ENCODE results near the gene TNFRSF11A.

The TNFRSF11A gene

DNA sequence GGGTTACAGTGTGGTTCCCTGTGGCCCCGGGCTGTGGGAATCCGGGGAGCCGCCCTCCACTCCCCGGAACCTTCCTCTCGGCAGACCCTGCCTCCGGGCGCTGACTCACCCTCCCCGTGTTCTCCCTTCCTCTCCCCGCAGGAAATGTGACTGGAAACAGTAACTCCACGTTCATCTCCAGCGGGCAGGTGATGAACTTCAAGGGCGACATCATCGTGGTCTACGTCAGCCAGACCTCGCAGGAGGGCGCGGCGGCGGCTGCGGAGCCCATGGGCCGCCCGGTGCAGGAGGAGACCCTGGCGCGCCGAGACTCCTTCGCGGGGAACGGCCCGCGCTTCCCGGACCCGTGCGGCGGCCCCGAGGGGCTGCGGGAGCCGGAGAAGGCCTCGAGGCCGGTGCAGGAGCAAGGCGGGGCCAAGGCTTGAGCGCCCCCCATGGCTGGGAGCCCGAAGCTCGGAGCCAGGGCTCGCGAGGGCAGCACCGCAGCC lies 59.5 kb downstream of the TNFRSF11A start:
- no peak for DNase-seq

DNA sequence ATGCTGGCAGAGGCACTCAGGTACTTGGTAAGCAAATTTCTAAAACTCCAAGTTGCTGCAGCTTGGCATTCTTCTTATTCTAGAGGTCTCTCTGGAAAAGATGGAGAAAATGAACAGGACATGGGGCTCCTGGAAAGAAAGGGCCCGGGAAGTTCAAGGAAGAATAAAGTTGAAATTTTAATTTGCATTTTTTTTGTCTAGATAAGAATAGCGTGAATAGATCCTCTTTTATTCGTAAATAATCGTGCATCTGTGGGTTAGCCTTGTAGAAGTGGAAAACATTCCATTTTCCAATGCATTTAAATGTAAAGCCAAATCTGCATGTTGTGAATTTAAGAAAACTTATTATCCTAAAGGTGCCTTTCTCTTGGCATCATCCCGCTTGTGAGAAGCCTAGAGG lies 61.0 kb downstream of the TNFRSF11A start:
- DNase-seq = no peak

DNA sequence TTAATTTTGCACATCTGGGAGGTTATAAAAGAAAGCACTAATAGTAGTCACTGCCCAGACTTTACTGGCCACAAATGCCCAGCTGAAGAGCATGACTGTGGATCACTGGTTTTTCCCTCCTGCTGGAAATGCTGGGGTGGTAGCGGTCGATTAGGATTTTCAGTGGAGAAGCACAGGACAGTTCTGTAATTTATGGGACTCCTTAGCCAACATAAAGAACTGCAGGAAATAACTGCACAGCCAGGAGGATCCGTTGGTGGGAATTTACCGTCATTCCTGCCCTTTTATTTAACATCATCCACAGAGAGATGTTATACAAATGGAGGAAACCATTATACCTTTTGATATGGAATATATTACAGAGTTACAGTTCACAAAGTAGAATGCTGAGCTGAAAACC lies 61.5 kb downstream of the TNFRSF11A start:
- no peak for DNase-seq

DNA sequence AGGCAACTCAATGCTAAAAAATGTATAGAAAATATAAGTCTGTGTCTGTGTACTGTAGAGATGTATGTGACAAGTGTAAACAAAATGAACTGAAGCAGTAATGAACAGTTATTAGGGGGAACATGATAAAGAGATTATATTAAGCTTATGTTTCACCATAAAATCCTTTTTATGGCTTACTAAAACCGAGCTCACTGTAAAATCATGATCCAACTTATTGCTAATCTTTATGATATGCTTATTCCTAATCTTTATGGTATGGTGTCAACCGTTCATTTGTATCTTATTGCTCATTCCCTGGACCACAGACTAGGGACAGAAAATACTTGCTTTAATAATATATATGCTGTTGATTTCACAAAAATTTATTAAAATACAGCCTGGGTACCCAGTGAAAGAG lies 62.1 kb downstream of the TNFRSF11A start:
- no peak for DNase-seq

DNA sequence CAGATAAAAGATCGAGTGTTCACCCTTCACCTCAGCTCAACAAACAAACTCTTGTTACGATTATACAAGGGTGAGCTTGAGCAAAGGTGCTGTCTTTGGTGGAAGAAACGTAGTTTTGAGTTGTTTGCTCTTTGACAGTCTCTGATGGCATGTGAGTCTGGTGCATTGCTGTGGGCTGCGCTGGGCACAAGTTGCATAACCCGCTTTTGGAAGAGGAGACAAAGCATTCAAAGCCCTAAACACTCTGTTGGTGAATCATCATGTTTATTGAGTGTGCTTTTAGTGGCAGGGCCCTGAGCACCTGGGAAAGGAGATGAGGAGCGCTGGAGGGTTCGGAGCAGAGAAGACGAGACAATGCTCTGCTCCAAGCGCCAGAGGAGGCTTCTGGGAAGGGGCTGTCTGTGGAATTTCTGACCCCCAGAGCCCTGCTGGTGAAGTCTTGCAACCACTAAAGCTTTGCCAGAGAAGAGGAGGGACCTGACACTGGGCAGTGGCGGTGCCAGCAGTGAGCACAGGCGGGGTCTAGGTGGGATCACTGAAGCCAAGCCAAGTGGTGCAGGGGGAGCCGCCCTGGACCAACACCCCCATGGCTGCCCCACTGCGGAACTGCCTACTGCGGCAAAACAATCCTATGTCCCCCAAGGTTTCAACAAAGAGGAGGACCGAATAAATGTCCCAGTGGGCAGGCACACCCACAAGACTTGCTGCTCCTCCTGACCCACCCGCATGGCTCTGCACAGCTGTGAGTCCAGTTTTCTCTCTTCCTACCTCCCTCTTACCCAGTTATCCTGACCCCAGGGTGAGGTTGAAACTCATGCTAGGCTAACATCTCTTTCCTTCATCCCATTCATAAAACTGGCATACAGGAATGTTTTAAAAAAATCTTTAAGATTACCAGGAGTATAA lies 64.0 kb downstream of the TNFRSF11A start:
- DNase-seq = no peak

DNA sequence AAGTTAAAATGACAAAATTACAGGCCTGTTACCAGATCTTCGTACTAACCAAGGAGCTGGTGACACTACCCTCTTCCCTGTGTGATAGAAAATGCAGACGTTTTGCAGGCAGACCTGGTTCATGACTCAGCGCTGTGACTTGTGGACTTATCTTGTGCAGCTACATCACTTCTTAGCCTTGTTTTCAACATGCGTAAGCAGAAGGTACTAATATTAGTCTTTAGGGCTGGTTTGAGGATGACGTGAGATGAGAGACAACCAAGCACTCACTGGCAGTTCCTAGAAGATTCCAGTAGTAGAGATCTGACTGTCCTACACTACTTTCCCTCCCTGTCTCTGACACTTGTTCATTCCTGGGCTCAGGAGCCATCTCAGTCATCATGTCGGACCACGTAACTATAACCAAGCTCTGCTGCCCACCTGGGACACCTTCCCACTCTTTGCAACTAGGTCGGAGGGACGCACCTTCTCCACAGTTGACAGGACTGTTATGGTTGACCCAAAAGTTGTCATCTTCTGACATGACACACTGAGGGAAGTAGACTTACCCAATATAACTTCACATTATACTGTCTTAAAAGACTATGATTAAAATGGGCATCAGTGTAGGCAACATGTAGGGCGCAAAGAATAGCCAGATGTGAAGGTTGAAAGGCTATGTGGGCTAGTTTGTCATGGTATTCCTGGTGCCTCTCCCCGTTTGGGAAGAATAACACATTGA lies 64.8 kb downstream of the TNFRSF11A start:
- DNase-seq = no peak

DNA sequence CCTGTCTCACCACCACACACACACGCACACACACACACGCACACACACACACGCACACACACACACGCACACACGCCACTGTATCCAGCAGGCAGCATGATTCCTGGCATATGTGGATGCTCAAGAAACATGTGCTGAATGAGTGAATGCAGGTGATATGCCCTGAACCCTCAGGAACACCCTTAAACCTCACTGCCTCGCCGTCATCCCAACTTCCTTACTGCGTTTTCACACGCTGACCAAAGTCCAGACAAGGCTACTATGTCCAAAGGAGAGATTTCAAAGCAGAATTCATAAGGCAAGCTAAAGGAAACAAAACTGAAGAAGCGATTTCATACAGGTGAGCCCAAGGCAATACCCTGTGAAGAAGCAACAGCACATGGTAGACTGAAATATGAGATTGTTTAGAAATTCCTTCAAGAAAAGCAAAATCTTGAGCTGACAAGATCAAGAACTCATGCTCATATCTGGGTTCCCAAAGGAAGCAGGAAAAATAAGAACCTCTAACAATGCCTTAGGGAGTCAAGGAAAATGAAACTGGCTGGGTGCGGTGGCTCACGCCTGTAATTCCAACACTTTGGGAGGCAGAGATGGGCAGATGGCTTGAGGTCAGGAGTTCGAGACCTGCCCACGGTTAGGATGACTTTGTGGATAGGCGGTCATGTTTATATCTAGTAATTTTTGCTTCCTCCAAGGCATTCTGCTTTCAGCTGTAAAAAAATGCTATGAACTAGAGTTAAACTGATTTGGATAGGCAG lies 69.1 kb downstream of the TNFRSF11A start:
- no peak for DNase-seq

DNA sequence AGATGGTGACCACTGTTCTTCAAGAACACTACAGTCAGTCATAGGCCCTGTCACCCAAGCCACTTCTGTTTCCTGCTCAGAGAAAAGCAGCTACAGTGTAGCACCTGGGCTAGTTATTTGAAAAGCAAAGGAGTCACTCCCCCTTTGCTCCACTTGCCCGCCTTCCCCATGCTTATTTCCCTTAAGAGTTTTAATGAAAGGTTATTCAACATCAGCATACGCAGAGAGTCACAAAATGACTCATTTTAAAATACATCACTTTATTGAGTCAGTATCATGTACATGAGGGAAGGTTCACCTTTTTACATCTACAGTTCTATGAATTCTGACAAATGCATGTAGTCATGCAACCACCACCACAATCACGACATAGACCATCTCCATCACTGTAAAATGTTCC lies 71.3 kb downstream of the TNFRSF11A start:
- no peak for DNase-seq

DNA sequence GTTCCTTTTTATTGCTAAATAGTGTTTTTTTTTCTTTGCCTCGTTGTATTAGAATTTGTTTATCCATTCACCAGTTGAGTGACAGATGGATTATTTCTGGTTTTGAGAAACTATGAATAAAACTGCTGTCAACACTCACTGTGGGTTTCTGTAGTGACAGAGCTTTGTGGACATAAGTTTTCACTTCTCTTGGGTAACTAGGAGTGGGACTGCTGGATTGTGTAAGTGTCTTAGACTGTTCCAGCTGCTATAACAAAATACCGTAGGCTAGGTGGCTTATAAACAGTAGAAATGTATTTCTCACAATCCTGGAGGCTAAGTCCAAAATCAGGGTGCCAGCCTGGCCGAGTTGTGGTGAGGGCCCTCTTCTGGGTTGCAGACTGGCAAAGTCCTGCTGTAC lies 71.9 kb downstream of the TNFRSF11A start:
- DNase-seq = no peak

DNA sequence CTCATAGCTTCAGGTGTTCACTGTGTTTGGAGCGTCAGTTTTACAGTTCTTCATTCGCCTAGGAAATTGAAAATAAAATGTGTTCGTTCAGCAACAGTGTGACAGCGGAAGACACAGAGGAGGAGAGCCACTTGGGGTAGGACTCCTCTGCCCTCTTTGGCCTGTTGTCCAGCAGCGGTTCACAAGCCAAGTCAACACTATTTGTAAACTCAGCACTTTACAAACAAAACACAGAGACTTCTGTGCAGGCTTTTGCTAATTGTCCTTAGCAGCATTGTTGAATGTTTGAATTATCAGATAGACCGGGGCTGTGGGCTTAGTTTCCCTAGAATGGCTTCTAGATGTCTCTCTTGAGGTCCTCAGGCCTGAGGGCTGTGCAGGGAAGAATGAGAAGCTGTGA lies 73.2 kb downstream of the TNFRSF11A start:
- DNase-seq = no peak

DNA sequence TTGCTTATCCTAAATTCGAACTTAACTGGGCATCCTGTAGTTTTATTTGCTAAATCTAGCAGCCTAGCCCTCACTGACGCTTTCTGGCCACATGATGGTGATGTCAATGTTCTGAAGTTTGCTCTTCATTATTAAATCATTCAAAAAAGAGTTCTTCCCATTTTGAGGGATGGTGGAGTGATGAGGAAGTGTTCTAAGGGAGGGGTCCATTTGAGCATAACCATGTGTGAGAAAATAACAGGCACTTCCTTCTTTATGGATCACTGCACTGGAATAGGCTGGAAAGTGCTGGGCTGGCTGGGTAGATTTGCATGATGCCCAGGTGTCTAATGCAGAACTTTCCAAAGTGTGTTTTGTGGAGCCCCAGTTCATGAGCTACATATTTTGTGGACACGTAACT lies 74.2 kb downstream of the TNFRSF11A start:
- no peak for DNase-seq

DNA sequence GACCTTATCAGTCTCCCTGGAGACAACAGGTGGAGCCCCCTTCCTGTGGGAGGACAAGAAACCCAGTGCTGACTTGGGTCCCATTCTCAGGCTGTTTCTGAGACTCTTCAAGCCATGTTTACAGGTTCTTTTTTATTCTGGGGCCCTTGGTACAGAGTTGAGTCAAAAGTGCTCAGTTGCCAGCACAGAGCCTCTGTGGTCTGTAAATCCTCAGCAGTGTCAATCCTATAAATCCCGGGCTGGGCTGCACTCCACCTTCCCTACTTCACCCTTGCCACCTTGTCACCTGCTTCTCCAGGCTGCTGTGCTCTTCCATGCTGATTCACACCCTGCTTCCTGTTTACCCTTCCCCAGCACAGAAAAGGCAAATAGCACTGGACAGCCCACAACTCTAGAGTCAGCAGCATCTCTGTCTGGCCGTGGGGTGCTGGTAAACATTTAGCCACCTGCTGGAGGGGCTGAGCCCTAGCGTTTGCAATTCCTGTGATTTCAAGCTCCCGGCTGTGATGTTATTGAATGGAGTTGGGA lies 74.7 kb downstream of the TNFRSF11A start:
- peak; percentile 7 for DNase-seq

DNA sequence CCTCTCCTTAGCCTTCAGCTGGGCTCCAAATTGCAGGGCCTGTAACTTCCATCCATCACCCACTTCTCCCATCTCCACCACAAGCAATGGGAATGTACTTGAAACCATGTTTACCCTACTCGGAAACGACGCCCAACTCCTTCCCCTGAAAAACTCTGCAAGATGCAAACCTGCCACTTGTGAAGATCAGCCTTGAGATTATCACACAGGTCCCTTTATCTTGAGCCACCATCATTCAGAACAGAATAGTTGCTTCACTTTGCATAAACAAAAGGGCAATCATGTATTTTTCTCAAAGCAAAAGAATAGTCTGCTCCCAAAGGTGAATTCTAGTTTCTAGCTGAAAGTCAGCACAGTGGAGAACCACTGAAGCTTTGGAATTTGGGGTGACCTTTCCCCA lies 75.8 kb downstream of the TNFRSF11A start:
- no peak for DNase-seq

DNA sequence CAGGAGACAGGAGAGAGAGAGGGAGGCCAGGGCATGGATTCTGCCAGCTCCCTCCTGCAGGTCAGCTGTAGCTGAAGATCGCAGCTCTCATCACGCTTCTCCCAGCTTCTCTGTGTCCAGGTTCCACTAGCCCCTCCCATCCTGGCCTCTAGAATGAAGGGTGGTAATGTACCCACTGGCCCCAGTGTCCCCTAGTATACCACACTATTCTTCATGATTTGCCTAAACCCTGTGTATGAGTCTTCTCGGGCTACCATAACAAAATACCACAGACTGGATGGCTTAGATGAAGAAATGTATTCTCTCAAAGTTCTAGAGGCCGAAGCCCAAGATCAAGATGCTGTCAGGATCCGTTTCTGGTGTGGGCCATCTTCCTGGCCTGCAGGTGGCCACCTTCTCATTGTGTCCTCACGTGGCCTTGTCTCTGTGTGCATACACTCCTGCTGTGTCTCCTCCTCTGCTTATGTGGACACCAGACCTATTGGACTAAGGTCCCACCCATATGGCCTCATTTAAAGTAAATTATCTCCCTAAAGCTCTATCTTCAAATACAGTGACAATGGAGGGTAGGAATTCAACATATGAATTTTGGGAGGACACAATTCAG lies 77.3 kb downstream of the TNFRSF11A start:
- DNase-seq = no peak

DNA sequence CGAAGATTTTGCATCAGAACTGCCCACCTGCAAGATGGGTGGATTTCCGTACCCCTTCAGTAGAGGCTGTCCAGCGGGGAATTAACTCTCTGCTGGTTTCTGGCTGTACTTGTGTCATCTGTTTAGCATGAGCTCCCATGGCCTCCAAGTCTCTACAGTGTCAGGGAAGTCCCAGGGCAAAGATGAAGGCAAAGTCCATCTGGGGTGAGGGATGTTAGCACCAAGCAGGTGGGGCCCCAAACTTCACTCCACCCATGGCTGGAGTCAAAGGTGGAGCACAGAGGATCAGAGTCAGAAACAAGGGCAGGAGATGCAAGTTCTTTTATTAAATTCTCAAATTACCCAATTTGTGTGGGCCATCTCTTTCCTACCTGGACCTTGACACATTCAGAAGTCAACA lies 78.0 kb downstream of the TNFRSF11A start:
- DNase-seq = no peak

DNA sequence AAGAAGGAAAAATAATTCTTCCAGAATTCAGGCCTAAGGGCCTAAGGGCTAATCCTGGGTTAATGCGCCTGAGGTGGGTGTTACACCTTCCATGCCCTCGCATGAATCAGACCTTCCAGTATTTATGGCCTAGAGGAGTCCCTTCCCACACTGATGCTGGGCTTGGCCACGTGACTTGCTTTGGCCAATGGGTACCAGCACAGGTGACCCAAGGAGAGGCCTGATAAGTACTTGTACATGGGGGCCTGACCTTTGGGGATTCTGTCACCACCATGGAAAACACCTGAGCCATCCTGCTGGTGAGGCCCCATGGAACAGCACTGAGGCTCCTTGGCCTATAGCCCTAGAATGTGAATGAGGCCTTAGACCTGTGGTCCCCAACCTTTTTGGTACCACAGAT lies 79.8 kb downstream of the TNFRSF11A start:
- DNase-seq = no peak

DNA sequence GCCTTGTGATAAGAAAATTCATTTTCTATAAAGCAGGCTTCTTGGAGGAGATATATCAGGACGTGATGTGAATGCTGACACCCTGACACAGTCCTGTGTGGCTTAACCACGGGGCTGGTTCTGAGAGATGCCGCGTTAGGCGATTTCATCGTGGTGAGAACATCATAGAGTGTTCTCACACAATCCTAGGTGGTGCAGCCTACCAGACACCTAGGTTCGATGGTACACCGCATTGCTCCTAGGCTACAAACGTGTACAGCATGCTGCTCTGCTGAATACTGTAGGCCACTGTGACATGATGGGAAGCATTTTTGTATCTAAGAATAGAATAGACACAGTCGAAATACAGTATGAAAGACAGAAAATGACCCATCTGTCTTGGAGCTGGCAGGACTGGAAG lies 82.5 kb downstream of the TNFRSF11A start:
- DNase-seq = no peak

DNA sequence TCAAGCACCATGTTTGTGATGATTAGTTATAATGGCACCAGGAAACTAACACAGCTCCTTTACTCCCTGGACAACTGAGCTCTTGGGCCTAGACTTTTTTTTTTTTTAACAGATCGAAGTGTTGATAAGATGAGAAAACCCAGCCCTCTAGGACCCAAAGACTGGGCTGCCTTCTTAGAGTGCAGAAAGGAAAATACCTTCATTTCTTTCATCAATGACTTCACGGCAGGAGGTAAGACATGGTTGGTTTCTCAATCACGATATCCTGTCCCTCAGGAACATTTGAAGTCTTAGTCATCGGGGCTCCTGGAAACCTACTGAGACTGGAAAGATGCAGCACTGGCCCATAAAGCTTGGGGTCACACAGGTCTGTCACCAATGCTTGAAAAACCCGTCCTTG lies 84.7 kb downstream of the TNFRSF11A start:
- DNase-seq = no peak

DNA sequence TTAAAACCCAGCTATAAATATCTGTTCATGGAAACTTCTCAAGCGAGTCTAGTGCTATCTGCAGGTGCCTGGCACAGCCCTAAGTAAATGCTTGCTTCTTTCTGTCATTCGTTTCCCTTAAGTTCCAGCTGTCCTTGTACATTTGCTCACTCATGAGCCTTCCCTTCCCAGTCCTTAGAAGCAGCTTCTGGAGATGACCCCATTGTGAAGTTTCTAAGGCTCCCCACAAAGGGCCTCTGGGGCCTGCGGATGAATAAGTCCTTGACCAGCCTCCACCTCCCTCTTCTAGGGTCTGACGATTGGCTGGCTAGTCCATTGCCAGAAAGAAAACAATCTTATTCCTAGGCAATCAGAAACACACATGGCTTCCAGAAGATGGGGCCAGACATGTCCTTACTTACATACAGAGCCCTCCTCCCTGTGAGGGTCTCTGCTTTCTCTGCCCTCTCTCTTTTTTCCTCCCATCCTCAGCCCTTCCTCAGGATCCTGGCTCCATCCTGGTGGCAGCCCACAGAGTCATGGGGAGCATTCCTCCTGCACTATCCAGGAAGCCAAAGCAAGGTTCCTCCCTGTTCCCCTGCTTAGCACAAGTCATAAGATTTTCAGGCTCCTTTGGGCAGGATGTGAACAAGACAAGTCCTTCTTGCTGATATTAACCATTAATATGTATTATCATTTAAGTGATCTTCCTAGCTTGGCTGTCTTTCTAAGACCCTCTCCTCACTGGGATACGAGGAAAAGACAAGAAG lies 87.3 kb downstream of the TNFRSF11A start:
- DNase-seq = no peak

DNA sequence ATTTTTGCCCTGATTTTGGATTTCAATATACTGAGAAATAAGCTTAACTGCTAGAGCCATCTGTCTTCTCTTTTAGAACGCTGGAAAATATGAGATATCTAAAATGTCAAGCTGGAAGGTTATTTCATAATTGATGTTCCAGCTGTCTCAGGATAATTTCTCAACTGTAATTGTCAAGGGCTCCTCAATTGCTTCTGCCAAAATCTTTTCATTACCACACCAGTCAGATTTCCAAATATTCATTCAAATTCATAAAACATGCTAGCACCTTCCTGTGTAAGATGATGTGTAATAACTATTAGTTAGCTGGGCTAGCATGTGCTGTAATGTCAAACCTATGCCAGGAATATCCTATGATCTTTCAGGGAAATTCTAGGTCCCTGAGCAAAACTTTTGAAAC lies 88.1 kb downstream of the TNFRSF11A start:
- DNase-seq = peak; percentile 95

DNA sequence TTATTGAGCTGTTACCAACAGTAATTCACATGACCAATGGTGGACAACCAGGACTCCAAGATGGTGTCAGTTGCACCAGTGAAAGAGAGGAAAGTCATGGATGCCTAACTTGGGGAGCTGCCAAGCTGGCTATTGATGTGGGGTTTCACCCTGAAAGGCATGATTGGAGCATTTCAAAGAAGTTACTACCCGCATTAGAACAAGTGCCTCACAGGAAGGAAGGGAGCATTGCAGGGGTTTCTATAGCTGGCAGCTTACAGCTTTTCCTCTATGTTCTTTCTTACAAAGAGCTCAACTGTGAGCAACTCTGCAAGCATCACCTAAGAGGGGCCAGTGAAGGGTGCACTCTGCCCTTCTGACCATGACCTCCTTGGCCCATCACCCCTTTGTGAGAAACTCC lies 93.1 kb downstream of the TNFRSF11A start:
- DNase-seq = no peak

DNA sequence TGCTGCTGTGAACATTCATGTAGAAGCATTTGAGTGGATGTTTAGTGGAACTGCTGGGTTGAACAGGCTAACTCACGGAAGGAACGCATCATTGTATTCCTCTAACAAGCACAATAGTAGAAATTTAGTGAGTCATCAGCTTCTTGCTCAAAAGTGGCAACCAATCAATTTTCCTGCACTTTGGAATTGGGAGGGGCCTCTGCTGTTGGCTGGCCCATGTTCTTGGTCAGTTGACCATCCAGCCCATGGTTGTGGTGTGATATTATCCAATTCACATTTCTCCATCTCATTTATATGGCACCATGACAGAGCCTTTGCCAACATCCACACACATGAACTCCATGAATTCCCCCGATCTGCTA lies 95.0 kb downstream of the TNFRSF11A start:
- DNase-seq = no peak

Data from NCI-H1694 treated with DMSO at 0.1 percent for 48 hours (cell line).